Neural crest cell (in vitro differentiated cells): ENCODE measurements around the gene PCSK4. TPM values are rescaled to one million over a fixed set of nuclear protein-coding genes. Genes with fewer than 3 reads are reported as not detected.
A peak's percentile ranks its signal among the peaks of the same experiment; 100 is the strongest.

Experiments
- DNase-seq: peaks from one replicate; pipeline ENCODE4 v3.0.0; 2021; ENCODE audit warnings: low read depth, mixed read lengths, low spot score
- H3K27ac Mint-ChIP-seq: one replicate; pipeline ENCODE4 v1.8.0; 2021; ENCODE audit warnings: mild to moderate bottlenecking, mixed read lengths; ENCODE audit not compliant: unreplicated experiment
- H3K27me3 Mint-ChIP-seq: 2 replicates; pipeline ENCODE4 v1.8.0; 2021; ENCODE audit warnings: low read depth, mild to moderate bottlenecking, mixed read lengths
- H3K36me3 Mint-ChIP-seq: 2 replicates; pipeline ENCODE4 v1.8.0; 2021; ENCODE audit warnings: low read depth, mild to moderate bottlenecking, mixed read lengths
- H3K4me1 Mint-ChIP-seq: 2 replicates; pipeline ENCODE4 v1.8.0; 2021; ENCODE audit warnings: mixed read lengths
- H3K4me3 Mint-ChIP-seq: one replicate; pipeline ENCODE4 v1.8.0; 2021; ENCODE audit warnings: mild to moderate bottlenecking, mixed read lengths
- H3K9me3 Mint-ChIP-seq: 2 replicates; pipeline ENCODE4 v1.8.0; 2021; ENCODE audit warnings: mixed read lengths
- CTCF ChIP-seq: fragments of 200-600 bp; sonication (generic); conservative IDR thresholded peaks from 2 replicates; pipeline ENCODE4 v1.5.0; 2021; ENCODE audit warnings: antibody characterized with exemption, mild to moderate bottlenecking
- total RNA-seq: library from RNA; stranded (reverse); gene quantifications from 2 replicates; pipeline ENCODE4 v1.2.1, GENCODE V29; 2021

The PCSK4 gene
- total RNA-seq, 1 donor from 2014 or later: 11.7 TPM

- Mint-ChIP-seq H3K27ac (no peak overlapping the region), H3K4me1 (no peaks in the 10 kb centered on the region), H3K4me3 (no peak overlapping the region), H3K36me3 (no peaks in the 10 kb centered on the region), H3K27me3 (peaks cover 63% of the 10 kb centered on the region), H3K9me3 (no peaks in the 10 kb centered on the region)
- TF ChIP-seq CTCF: no peak
- no peak for DNase-seq
Observed at GRCh38 chr19:1518471-1518870, 28.3 kb upstream of the PCSK4 start.

DNA sequence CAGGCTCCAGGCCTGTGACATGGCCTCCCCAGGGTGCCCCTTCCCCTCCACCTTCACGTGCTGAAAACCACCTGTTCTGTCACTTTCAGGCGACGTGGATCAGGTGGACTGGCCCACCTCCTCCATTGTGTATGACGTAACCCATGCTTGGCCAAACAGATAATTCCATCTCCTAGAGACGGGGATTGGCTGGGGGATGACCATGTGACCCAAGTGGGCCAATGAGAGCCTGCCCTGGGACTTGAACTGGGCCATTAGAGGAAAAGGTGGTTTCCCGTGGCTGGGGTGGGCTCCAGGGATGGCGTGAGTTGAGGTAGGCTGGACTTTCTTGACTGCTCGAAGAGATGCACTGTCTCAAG lies 26.2 kb upstream of the PCSK4 start:
- H3K4me3 Mint-ChIP-seq: no peak overlapping the region
- no peak overlapping the region for H3K27ac Mint-ChIP-seq
- H3K9me3 Mint-ChIP-seq: no peaks in the 10 kb centered on the region

GRCh38 chr19:1514986-1515721 lies 25.0 kb upstream of the PCSK4 start:
- no peaks in the 10 kb centered on the region for H3K4me1 Mint-ChIP-seq
- no peak for TF ChIP-seq CTCF
- DNase-seq: no peak
- H3K27me3 Mint-ChIP-seq: peaks cover 64% of the 10 kb centered on the region
- H3K9me3 Mint-ChIP-seq: no peaks in the 10 kb centered on the region
- no peak overlapping the region for H3K27ac Mint-ChIP-seq
- no peak overlapping the region for H3K4me3 Mint-ChIP-seq
- H3K36me3 Mint-ChIP-seq: no peaks in the 10 kb centered on the region

More for the DNA sequence above, 26.2 kb upstream of the PCSK4 start:
- H3K36me3 Mint-ChIP-seq: no peaks in the 10 kb centered on the region
- peaks cover 58% of the 10 kb centered on the region for H3K27me3 Mint-ChIP-seq
- no peak for DNase-seq
- H3K4me1 Mint-ChIP-seq: no peaks in the 10 kb centered on the region
- TF ChIP-seq CTCF: no peak

DNA sequence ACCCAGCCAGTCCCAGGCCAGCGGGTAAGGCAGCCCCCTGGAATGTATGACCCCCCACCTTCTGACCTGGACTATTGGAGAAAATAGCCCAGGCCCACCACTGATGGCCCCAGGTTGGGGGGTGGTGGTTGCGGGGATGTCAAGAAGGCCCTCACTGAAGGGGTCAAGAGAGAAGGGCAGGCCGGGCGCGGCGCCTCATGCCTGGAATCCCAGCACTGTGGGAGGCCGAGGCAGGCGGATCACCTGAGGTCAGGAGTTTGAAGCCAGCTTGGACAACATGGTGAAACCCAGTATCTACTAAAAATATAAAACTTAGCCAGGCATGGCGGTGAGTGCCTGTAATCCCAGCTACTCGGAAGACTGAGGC lies 24.1 kb upstream of the PCSK4 start:
- H3K4me3 Mint-ChIP-seq: no peak overlapping the region

GRCh38 chr19:1513499-1514294 lies 23.5 kb upstream of the PCSK4 start:
- H3K36me3 Mint-ChIP-seq: no peaks in the 10 kb centered on the region
- H3K4me1 Mint-ChIP-seq: peaks cover 5% of the 10 kb centered on the region
- H3K27me3 Mint-ChIP-seq: peaks cover 74% of the 10 kb centered on the region
- TF ChIP-seq CTCF: peak; percentile 72
- no peak overlapping the region for H3K4me3 Mint-ChIP-seq
- no peaks in the 10 kb centered on the region for H3K9me3 Mint-ChIP-seq
- no peak for DNase-seq
- H3K27ac Mint-ChIP-seq: no peak overlapping the region

More for the DNA sequence above, 24.1 kb upstream of the PCSK4 start:
- H3K27me3 Mint-ChIP-seq: peaks cover 72% of the 10 kb centered on the region
- no peak for TF ChIP-seq CTCF
- no peak overlapping the region for H3K27ac Mint-ChIP-seq
- peaks cover 5% of the 10 kb centered on the region for H3K4me1 Mint-ChIP-seq
- no peaks in the 10 kb centered on the region for H3K9me3 Mint-ChIP-seq
- no peak for DNase-seq
- no peaks in the 10 kb centered on the region for H3K36me3 Mint-ChIP-seq
